ENCODE measurements around the gene PCDHGA4. TPM values are rescaled to one million over a fixed set of nuclear protein-coding genes. Genes with fewer than 3 reads are reported as not detected.
"Not testable (repeated sequence)": the region's sequence is repeated elsewhere in the genome, so short reads cannot be mapped to it uniquely, and the experiment has no call there.

PCDHGA4 gene
- total RNA-seq, 1 experiment from 2014 or later = 0.69 TPM

DNA sequence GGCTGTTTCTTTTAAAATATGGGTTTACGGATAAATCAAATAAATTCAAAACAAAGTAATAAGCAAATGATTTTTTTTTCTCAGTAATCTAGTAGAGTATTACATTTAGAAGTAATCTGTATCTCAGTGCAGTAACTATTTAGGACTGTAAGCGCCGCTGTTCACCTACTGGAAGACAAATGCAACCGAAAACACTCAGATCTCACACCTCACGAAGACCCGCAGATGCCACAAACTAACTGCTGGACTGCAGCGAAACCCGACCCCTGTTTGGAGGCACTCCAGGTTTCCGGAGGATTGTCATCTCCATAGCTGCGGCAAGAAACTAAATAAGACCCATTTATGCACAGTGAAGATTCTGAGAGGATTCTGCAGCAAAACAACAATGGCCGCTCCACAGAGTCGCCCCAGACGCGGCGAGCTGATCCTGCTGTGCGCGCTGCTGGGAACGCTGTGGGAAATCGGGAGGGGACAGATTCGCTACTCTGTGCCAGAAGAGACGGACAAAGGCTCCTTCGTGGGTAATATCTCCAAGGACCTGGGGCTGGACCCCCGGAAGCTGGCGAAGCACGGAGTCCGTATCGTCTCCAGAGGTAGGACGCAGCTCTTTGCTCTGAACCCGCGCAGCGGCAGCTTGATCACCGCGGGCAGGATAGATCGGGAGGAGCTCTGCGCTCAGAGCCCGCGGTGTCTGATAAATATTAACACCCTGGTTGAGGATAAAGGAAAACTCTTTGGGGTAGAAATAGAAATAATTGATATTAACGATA lies 37.8 kb downstream of the PCDHGA4 start, which contains the start of gene PCDHGA8:
Gene PCDHGA8, plus strand, starts transcription at position 205 of the 770 bp plus-strand sequence. Its CDS starts 181 bp downstream, at position 386.
- Histone ChIP-seq H3K27ac (ENCODE audit: low read length) (no peak within 1 kb of the TSS), H3K4me1 (ENCODE audit: control insufficient read depth, insufficient read depth, low read length) (no peaks in the 10 kb centered on the region), H3K27me3 (ENCODE audit: control insufficient read depth, insufficient read depth, low read length) (no peaks in the 10 kb centered on the region; the same call in 1 of the 2 replicates), H3K4me3 (ENCODE audit: low read depth in 2 of 2, low read length in 2 of 2) (no peak within 1 kb of the TSS), H3K9me3 (ENCODE audit: control insufficient read depth, insufficient read depth, low read depth, low read length) (no peaks in the 10 kb centered on the region; the same call in 1 of the 2 replicates), H3K36me3 (ENCODE audit: control insufficient read depth, insufficient read depth, low read length) (no peaks in the 10 kb centered on the region)
- no TSS peak for BruUV-seq (replicated peaks)
- ATAC-seq (no peak), DNase-seq (ENCODE audit: low read depth, low spot score) (no peak)
- CTCF ChIA-PET = no interaction called here
- no peak for TF ChIP-seq TCF7L2 (IDR thresholded peaks at IDR 0.05; ENCODE audit: low read depth, low read length)
- TF ChIP-seq, protein P1, sequence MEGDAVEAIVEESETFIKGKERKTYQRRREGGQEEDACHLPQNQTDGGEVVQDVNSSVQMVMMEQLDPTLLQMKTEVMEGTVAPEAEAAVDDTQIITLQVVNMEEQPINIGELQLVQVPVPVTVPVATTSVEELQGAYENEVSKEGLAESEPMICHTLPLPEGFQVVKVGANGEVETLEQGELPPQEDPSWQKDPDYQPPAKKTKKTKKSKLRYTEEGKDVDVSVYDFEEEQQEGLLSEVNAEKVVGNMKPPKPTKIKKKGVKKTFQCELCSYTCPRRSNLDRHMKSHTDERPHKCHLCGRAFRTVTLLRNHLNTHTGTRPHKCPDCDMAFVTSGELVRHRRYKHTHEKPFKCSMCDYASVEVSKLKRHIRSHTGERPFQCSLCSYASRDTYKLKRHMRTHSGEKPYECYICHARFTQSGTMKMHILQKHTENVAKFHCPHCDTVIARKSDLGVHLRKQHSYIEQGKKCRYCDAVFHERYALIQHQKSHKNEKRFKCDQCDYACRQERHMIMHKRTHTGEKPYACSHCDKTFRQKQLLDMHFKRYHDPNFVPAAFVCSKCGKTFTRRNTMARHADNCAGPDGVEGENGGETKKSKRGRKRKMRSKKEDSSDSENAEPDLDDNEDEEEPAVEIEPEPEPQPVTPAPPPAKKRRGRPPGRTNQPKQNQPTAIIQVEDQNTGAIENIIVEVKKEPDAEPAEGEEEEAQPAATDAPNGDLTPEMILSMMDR (IDR thresholded peaks at IDR 0.05) = peak; percentile 26; the same call in 1 of the 2 replicates
- in situ Hi-C loops (cut with HindIII; ENCODE audit: low pct_unique_long_range_greater_than_20kb, low sequenced_read_pairs) (no loop called here), intact Hi-C loops (cut with micrococcal nuclease; ENCODE audit: unreplicated experiment) (no loop called here)
- POLR2A ChIA-PET = no interaction called here

DNA sequence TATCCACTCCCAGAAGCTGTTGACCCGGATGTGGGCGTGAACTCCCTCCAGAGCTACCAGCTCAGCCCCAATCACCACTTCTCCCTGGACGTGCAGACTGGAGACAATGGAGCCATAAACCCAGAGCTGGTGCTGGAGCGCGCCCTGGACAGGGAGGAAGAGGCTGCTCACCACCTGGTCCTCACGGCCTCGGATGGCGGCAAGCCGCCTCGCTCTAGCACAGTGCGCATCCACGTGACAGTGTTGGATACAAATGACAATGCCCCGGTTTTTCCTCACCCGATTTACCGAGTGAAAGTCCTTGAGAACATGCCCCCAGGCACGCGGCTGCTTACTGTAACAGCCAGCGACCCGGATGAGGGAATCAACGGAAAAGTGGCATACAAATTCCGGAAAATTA lies 38.4 kb downstream of the PCDHGA4 start:
- H3K9me3 ChIP-seq (ENCODE audit: control insufficient read depth, insufficient read depth, low read depth, low read length) = no peaks in the 10 kb centered on the region; the same call in 1 of the 2 replicates
- H3K27me3 ChIP-seq (ENCODE audit: control insufficient read depth, insufficient read depth, low read length) = no peaks in the 10 kb centered on the region; the same call in 1 of the 2 replicates
- TF ChIP-seq SIN3A (IDR thresholded peaks at IDR 0.05; ENCODE audit: borderline replicate concordance, insufficient read depth, low read depth, low read length) (no peak), TCF7L2 (IDR thresholded peaks at IDR 0.05; ENCODE audit: low read depth, low read length) (no peak), POLR2AphosphoS5 (IDR thresholded peaks at IDR 0.05; ENCODE audit: low read depth, low read length) (no peak)
- TF ChIP-seq, protein P2, sequence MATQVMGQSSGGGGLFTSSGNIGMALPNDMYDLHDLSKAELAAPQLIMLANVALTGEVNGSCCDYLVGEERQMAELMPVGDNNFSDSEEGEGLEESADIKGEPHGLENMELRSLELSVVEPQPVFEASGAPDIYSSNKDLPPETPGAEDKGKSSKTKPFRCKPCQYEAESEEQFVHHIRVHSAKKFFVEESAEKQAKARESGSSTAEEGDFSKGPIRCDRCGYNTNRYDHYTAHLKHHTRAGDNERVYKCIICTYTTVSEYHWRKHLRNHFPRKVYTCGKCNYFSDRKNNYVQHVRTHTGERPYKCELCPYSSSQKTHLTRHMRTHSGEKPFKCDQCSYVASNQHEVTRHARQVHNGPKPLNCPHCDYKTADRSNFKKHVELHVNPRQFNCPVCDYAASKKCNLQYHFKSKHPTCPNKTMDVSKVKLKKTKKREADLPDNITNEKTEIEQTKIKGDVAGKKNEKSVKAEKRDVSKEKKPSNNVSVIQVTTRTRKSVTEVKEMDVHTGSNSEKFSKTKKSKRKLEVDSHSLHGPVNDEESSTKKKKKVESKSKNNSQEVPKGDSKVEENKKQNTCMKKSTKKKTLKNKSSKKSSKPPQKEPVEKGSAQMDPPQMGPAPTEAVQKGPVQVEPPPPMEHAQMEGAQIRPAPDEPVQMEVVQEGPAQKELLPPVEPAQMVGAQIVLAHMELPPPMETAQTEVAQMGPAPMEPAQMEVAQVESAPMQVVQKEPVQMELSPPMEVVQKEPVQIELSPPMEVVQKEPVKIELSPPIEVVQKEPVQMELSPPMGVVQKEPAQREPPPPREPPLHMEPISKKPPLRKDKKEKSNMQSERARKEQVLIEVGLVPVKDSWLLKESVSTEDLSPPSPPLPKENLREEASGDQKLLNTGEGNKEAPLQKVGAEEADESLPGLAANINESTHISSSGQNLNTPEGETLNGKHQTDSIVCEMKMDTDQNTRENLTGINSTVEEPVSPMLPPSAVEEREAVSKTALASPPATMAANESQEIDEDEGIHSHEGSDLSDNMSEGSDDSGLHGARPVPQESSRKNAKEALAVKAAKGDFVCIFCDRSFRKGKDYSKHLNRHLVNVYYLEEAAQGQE (IDR thresholded peaks at IDR 0.05; ENCODE audit: insufficient read depth in 1 of 2, low read depth in 2 of 2, low read length in 1 of 2) = no peak
- TF ChIP-seq, protein P1 (IDR thresholded peaks at IDR 0.05) = no peak
- in situ Hi-C loops (cut with HindIII; ENCODE audit: low pct_unique_long_range_greater_than_20kb, low sequenced_read_pairs) (no loop called here), intact Hi-C loops (cut with micrococcal nuclease; ENCODE audit: unreplicated experiment) (no loop called here)
- H3K36me3 ChIP-seq (ENCODE audit: control insufficient read depth, insufficient read depth, low read length) = no peaks in the 10 kb centered on the region
- H3K4me1 ChIP-seq (ENCODE audit: control insufficient read depth, insufficient read depth, low read length) = no peaks in the 10 kb centered on the region
- CTCF ChIA-PET = no interaction called here
- ATAC-seq = no peak
- no peak for DNase-seq (ENCODE audit: low read depth, low spot score)
- BruUV-seq (replicated peaks) = no TSS peak
- POLR2A ChIA-PET = no interaction called here
- H3K4me3 ChIP-seq (ENCODE audit: low read depth in 2 of 2, low read length in 2 of 2) = no peak overlapping the region
- no peak overlapping the region for H3K27ac ChIP-seq (ENCODE audit: low read length)

DNA sequence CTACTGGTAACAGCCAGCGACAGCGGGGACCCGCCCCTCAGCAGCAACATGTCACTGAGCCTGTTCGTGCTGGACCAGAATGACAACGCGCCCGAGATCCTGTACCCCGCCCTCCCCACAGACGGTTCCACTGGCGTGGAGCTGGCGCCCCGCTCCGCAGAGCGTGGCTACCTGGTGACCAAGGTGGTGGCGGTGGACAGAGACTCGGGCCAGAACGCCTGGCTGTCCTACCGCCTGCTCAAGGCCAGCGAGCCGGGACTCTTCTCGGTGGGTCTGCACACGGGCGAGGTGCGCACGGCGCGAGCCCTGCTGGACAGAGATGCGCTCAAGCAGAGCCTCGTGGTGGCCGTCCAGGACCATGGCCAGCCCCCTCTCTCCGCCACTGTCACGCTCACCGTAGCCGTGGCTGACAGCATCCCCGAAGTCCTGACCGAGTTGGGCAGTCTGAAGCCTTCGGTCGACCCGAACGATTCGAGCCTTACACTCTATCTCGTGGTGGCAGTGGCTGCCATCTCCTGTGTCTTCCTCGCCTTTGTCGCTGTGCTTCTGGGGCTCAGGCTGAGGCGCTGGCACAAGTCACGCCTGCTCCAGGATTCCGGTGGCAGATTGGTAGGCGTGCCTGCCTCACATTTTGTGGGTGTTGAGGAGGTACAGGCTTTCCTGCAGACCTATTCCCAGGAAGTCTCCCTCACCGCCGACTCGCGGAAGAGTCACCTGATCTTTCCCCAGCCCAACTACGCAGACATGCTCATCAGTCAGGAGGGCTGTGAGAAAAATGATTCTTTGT lies 39.8 kb downstream of the PCDHGA4 start:
- H3K9me3 ChIP-seq (ENCODE audit: control insufficient read depth, insufficient read depth, low read depth, low read length); in situ Hi-C loops (cut with HindIII; ENCODE audit: low pct_unique_long_range_greater_than_20kb, low sequenced_read_pairs); H3K4me3 ChIP-seq (ENCODE audit: low read depth in 2 of 2, low read length in 2 of 2); H3K36me3 ChIP-seq (ENCODE audit: control insufficient read depth, insufficient read depth, low read length); ATAC-seq; H3K27me3 ChIP-seq (ENCODE audit: control insufficient read depth, insufficient read depth, low read length); H3K27ac ChIP-seq (ENCODE audit: low read length); DNase-seq (ENCODE audit: low read depth, low spot score); CTCF ChIA-PET; BruUV-seq (replicated peaks); H3K4me1 ChIP-seq (ENCODE audit: control insufficient read depth, insufficient read depth, low read length); intact Hi-C loops (cut with micrococcal nuclease; ENCODE audit: unreplicated experiment); POLR2A ChIA-PET: not testable (repeated sequence)

Measured in Panc1 (cell line).